GM12874 (cell line): Measurements from ENCODE around the gene ZMYM4.

Source experiments
- CTCF ChIP-seq: IDR thresholded peaks from 2 replicates; pipeline ENCODE4 v1.5.1; 2011; ENCODE audit warnings: low read depth, mild to moderate bottlenecking, control low read depth, low read length, moderate library complexity; ENCODE audit not compliant: insufficient read depth

The ZMYM4 gene

GRCh38 chr1:35305383-35305782, 36.9 kb downstream of the ZMYM4 start:
- TF ChIP-seq CTCF, result no peak

GRCh38 chr1:35315649-35316048, 47.1 kb downstream of the ZMYM4 start:
- TF ChIP-seq CTCF, result no peak

- TF ChIP-seq CTCF, result no peak
Measured at GRCh38 chr1:35316264-35316663, 47.8 kb downstream of the ZMYM4 start.

- TF ChIP-seq CTCF, result no peak
Measured at GRCh38 chr1:35319988-35320713, 51.6 kb downstream of the ZMYM4 start.

GRCh38 chr1:35320937-35321336, 52.4 kb downstream of the ZMYM4 start:
- no peak for TF ChIP-seq CTCF

- TF ChIP-seq CTCF, result no peak
Measured at GRCh38 chr1:35324486-35324885, 56.0 kb downstream of the ZMYM4 start.

- TF ChIP-seq CTCF, result no peak
Measured at GRCh38 chr1:35326246-35326866, 57.8 kb downstream of the ZMYM4 start.
